ENCODE data around the gene RHOT2. TPM values are rescaled to one million over a fixed set of nuclear protein-coding genes. Genes with fewer than 3 reads are reported as not detected.

The RHOT2 gene
- total RNA-seq, 4 donors from 2014 or later: 29.1 to 99.7 (median 71.7) TPM

GRCh38 chr16:684961-685696 lies 17.2 kb downstream of the RHOT2 start:
- TF ChIP-seq POLR2A (IDR thresholded peaks at IDR 0.05) (no peak), CTCF (IDR thresholded peaks at IDR 0.05) (no peak)
- Histone ChIP-seq H3K36me3 (no peaks in the 10 kb centered on the region), H3K27me3 (no peaks in the 10 kb centered on the region), H3K27ac (peak overlapping the region in 1 of 2 donors; percentile 70), H3K4me3 (peak overlapping the region; percentile 46 to 48), H3K9me3 (no peaks in the 10 kb centered on the region), H3K4me1 (peaks cover 7 to 43% of the 10 kb centered on the region in 2 donors)
- peak in 1 of 2 donors; percentile 43 for DNase-seq
- intact Hi-C loops (cut with DNase I; ENCODE audit: low total_unique reads): no loop called here

GRCh38 chr16:685967-686366 lies 18.0 kb downstream of the RHOT2 start:
- Histone ChIP-seq H3K36me3 (no peaks in the 10 kb centered on the region), H3K4me1 (peaks cover 7 to 42% of the 10 kb centered on the region in 2 donors), H3K4me3 (no peak overlapping the region), H3K9me3 (no peaks in the 10 kb centered on the region), H3K27ac (no peak overlapping the region), H3K27me3 (no peaks in the 10 kb centered on the region)
- DNase-seq: no peak
- intact Hi-C loops (cut with DNase I; ENCODE audit: low total_unique reads): no loop called here
- no peak for TF ChIP-seq POLR2A (IDR thresholded peaks at IDR 0.05)
- no peak for TF ChIP-seq CTCF (IDR thresholded peaks at IDR 0.05)

DNA sequence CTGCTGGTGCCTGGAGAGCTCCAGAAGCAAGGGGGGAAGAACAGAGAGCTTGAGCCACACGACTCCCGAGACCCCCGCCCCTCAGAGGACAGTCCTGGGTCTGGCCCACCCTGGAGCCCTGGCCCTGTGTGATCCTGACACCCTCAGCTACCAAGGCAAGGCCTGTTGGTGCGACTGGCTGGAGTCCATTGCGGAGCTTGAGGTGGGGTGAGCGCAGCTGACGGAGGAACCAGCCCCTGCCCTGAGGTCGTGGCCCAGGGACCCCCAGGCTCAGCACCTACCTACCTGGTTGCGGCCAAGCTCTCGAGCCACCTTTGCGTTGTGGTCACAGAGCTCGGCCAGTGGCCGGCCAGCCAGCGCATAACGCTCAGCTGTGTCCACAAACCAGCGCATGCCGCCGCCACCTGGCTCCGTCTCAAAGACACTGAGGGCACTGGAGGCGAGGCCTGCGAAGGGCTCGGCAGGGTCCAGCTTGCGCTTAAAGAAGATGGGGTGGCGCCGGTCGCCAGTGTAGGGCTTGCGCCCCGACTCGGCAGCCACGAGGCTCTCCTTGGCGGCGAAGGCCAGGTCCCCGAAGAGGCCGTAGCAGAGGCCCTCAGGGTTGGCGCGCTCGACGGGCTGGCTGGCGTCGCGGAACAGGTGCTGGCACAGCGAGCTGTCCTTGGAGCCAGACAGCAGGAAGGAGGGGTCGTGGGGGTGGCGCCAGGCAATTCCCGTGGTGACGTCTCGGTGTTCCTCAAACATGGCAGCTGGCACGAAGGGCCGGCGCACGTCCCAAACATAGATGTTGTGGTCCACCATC lies 18.7 kb downstream of the RHOT2 start:
- no peaks in the 10 kb centered on the region for H3K27me3 ChIP-seq
- no peaks in the 10 kb centered on the region for H3K9me3 ChIP-seq
- no peak overlapping the region for H3K27ac ChIP-seq
- peaks cover 7 to 35% of the 10 kb centered on the region in 2 donors for H3K4me1 ChIP-seq
- TF ChIP-seq POLR2A (IDR thresholded peaks at IDR 0.05) (no peak), CTCF (IDR thresholded peaks at IDR 0.05) (no peak)
- H3K4me3 ChIP-seq: no peak overlapping the region
- intact Hi-C loops (cut with DNase I; ENCODE audit: low total_unique reads): no loop called here
- DNase-seq: no peak
- H3K36me3 ChIP-seq: no peaks in the 10 kb centered on the region

DNA sequence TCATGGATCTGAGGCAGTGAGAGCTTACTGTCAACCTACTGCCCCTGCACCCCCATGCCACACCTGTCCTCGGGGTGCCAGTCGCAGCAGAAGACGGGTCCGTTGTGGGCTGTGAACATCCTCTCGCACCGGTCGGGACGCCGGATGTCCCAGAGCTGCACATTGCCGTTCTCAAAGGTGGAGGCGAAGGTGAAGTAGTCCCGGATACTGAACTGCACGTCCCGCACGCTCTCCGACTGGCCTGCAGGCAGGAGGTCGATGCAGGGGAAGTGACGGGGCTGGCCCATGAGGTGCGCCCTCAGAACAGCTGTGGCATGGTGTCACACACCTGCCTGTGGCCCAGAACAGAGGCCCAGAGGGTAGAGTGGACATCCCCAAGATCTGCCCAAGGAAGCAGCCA lies 19.6 kb downstream of the RHOT2 start:
- no peaks in the 10 kb centered on the region for H3K36me3 ChIP-seq
- no peaks in the 10 kb centered on the region for H3K9me3 ChIP-seq
- TF ChIP-seq POLR2A (IDR thresholded peaks at IDR 0.05) (no peak), CTCF (IDR thresholded peaks at IDR 0.05) (no peak)
- no peak for DNase-seq
- no peak overlapping the region for H3K4me3 ChIP-seq
- no peaks in the 10 kb centered on the region for H3K27me3 ChIP-seq
- intact Hi-C loops (cut with DNase I; ENCODE audit: low total_unique reads): no loop called here
- H3K4me1 ChIP-seq: peaks cover 7 to 30% of the 10 kb centered on the region in 2 donors
- H3K27ac ChIP-seq: no peak overlapping the region

All from uterus (tissue), 4 donors.